Loucy (cell line): ENCODE measurements around the gene RALGAPA1.

Experiments used
- EZH2phosphoT487 ChIP-seq: fragments of 200-600 bp; IDR thresholded peaks from 2 replicates; pipeline ENCODE4 v1.6.1; 2018; ENCODE audit warnings: antibody characterized with exemption, mild to moderate bottlenecking, moderate library complexity, borderline replicate concordance
- TF ChIP-seq, protein P1 (sequence below): fragments of 200-600 bp; sonication (generic); conservative IDR thresholded peaks from 2 replicates; pipeline ENCODE4 v1.5.1; 2014; ENCODE audit warnings: mild to moderate bottlenecking, antibody characterized with exemption, low read length

DNA sequence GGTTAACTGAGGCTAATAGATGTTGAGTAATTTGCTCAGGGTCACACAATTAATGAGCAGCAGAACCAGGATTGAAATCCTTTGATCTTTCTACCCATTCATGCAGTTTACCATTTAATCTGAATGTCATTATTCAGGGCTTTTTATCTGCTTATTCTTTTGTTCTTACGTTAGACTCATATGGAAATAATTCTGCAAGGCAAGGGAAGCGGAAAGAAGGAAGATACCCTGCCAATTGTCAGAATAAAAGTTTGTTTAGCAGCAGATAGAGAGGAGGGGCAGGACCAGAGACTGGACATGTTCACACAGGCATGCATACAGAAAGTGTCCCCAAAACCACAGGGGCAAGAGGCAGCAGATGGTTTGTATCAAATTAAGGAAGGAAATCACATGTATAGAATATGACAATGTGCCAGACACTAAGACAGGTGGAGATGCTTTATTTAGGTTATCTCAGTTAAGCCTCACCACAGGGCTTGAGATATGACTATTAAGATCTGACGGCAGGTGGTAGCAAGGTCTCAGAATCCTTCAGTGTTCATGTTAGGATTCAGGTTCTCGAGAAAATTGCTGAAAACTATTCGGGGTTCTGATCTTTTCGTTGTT, 46.9 kb upstream of the RALGAPA1 start:
- TF ChIP-seq, protein P1, sequence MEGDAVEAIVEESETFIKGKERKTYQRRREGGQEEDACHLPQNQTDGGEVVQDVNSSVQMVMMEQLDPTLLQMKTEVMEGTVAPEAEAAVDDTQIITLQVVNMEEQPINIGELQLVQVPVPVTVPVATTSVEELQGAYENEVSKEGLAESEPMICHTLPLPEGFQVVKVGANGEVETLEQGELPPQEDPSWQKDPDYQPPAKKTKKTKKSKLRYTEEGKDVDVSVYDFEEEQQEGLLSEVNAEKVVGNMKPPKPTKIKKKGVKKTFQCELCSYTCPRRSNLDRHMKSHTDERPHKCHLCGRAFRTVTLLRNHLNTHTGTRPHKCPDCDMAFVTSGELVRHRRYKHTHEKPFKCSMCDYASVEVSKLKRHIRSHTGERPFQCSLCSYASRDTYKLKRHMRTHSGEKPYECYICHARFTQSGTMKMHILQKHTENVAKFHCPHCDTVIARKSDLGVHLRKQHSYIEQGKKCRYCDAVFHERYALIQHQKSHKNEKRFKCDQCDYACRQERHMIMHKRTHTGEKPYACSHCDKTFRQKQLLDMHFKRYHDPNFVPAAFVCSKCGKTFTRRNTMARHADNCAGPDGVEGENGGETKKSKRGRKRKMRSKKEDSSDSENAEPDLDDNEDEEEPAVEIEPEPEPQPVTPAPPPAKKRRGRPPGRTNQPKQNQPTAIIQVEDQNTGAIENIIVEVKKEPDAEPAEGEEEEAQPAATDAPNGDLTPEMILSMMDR, result no peak
- TF ChIP-seq EZH2phosphoT487, result no peak
